DOHH2 (cell line): ENCODE measurements around the gene GDPGP1.
"Not testable (repeated sequence)": the region's sequence is repeated elsewhere in the genome, so short reads cannot be mapped to it uniquely, and the experiment has no call there.

Experiments used
- H3F3A ChIP-seq: fragments of 200-600 bp; sonication (generic), shearing (Covaris generic); 2 replicates; pipeline ENCODE4 v1.6.0; 2016; ENCODE audit warnings: antibody characterized with exemption, mild to moderate bottlenecking; ENCODE audit not compliant: control insufficient read depth, insufficient read depth
- H3K27ac ChIP-seq: fragments of 200-600 bp; sonication (generic); 2 replicates; pipeline ENCODE4 v1.5.1; 2014; ENCODE audit warnings: low read depth, mild to moderate bottlenecking, low read length, moderate library complexity
- H3K27me3 ChIP-seq: fragments of 200-600 bp; sonication (generic); 2 replicates; pipeline ENCODE4 v1.6.1; 2014; ENCODE audit warnings: mild to moderate bottlenecking, low read length, mixed read lengths; ENCODE audit not compliant: control insufficient read depth
- H3K36me3 ChIP-seq: fragments of 200-600 bp; sonication (generic); 2 replicates; pipeline ENCODE4 v1.6.1; 2014; ENCODE audit warnings: mild to moderate bottlenecking, low read length, moderate library complexity, mixed read lengths; ENCODE audit not compliant: control insufficient read depth
- H3K4me1 ChIP-seq: fragments of 200-600 bp; sonication (generic); 2 replicates; pipeline ENCODE4 v1.6.1; 2014; ENCODE audit warnings: mild to moderate bottlenecking, low read length, mixed read lengths; ENCODE audit not compliant: control insufficient read depth
- H3K4me2 ChIP-seq: fragments of 200-600 bp; sonication (generic); 2 replicates; pipeline ENCODE4 v1.6.0; 2014; ENCODE audit warnings: mild to moderate bottlenecking, low read length, moderate library complexity
- H3K4me3 ChIP-seq: fragments of 200-600 bp; sonication (generic); 2 replicates; pipeline ENCODE4 v1.5.1; 2014; ENCODE audit warnings: mild to moderate bottlenecking, low read length, mixed read lengths
- H3K79me2 ChIP-seq: fragments of 200-600 bp; sonication (generic); 2 replicates; pipeline ENCODE4 v1.6.1; 2014; ENCODE audit warnings: mild to moderate bottlenecking, low read length, mixed read lengths; ENCODE audit not compliant: control insufficient read depth
- H3K9me2 ChIP-seq: fragments of 200-600 bp; sonication (generic); replicated peaks from 2 replicates; pipeline ENCODE4 v1.6.1; 2014; ENCODE audit warnings: mild to moderate bottlenecking, low read length, mixed read lengths; ENCODE audit not compliant: control insufficient read depth
- H3K9me3 ChIP-seq: fragments of 200-600 bp; sonication (generic); 2 replicates; pipeline ENCODE4 v1.6.1; 2014; ENCODE audit warnings: antibody characterized with exemption, low read length, mixed read lengths; ENCODE audit not compliant: control insufficient read depth, insufficient read depth
- H4K20me1 ChIP-seq: fragments of 200-600 bp; sonication (generic); 2 replicates; pipeline ENCODE4 v1.6.0; 2014; ENCODE audit warnings: low read depth, mild to moderate bottlenecking, antibody characterized with exemption, low read length, moderate library complexity; ENCODE audit not compliant: control insufficient read depth, insufficient read depth
- EZH2phosphoT487 ChIP-seq: fragments of 200-600 bp; sonication (generic); IDR thresholded peaks from 2 replicates; pipeline ENCODE4 v1.6.1; 2017; ENCODE audit warnings: borderline replicate concordance, mild to moderate bottlenecking, antibody characterized with exemption, low read length, moderate library complexity, mixed read lengths
- TF ChIP-seq, protein P1 (sequence below): fragments of 200-600 bp; sonication (generic); IDR thresholded peaks from one replicate; pipeline ENCODE4 v1.5.1; 2014; ENCODE audit warnings: antibody characterized with exemption, mild to moderate bottlenecking, low read depth, low read length; ENCODE audit not compliant: poor library complexity, severe bottlenecking

Gene GDPGP1, protein sequence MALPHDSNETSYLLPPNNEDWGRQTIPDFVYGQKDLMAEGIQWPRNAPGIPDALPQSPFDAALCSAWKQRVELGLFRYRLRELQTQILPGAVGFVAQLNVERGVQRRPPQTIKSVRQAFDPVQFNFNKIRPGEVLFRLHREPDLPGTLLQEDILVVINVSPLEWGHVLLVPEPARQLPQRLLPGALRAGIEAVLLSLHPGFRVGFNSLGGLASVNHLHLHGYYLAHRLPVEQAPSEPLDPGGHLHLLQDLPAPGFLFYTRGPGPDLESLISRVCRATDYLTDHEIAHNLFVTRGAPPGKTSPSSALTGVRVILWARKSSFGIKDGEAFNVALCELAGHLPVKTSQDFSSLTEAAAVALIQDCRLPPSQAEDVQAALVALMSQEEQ

GRCh38 chr15:90234096-90234988 is at the start of gene GDPGP1:
Gene GDPGP1 (plus strand): TSS chr15:90234209. CDS start chr15:90240909, 6,700 bp downstream.
- H3K27ac ChIP-seq = peak within 1 kb of the TSS; percentile 43
- peaks cover 29% of the 10 kb centered on the region for H3K79me2 ChIP-seq
- H3K9me2 ChIP-seq = no peaks in the 10 kb centered on the region
- peaks cover 35% of the 10 kb centered on the region for H3K4me1 ChIP-seq
- H3K36me3 ChIP-seq = peaks cover 40% of the 10 kb centered on the region
- no peaks in the 10 kb centered on the region for H3K9me3 ChIP-seq
- 0 out of 2 replicates have a peak, but pooled peaks cover 2% of the 10 kb centered on the region for H3F3A ChIP-seq
- TF ChIP-seq, protein P1, sequence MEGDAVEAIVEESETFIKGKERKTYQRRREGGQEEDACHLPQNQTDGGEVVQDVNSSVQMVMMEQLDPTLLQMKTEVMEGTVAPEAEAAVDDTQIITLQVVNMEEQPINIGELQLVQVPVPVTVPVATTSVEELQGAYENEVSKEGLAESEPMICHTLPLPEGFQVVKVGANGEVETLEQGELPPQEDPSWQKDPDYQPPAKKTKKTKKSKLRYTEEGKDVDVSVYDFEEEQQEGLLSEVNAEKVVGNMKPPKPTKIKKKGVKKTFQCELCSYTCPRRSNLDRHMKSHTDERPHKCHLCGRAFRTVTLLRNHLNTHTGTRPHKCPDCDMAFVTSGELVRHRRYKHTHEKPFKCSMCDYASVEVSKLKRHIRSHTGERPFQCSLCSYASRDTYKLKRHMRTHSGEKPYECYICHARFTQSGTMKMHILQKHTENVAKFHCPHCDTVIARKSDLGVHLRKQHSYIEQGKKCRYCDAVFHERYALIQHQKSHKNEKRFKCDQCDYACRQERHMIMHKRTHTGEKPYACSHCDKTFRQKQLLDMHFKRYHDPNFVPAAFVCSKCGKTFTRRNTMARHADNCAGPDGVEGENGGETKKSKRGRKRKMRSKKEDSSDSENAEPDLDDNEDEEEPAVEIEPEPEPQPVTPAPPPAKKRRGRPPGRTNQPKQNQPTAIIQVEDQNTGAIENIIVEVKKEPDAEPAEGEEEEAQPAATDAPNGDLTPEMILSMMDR = no peak
- H4K20me1 ChIP-seq = no peaks in the 10 kb centered on the region
- H3K27me3 ChIP-seq = no peaks in the 10 kb centered on the region
- H3K4me2 ChIP-seq = peak within 1 kb of the TSS; percentile 100
- H3K4me3 ChIP-seq = peak within 1 kb of the TSS; percentile 96

GRCh38 chr15:90184786-90185704 is 49.0 kb upstream of the GDPGP1 start:
- TF ChIP-seq EZH2phosphoT487 = no peak
- TF ChIP-seq, protein P1 = no peak
- no peak overlapping the region for H3K27ac ChIP-seq
- no peaks in the 10 kb centered on the region for H3K79me2 ChIP-seq
- peak overlapping the region; percentile 86 for H3K4me3 ChIP-seq
- H3F3A ChIP-seq = peaks cover 28% of the 10 kb centered on the region
- H3K4me1 ChIP-seq = peaks cover 52% of the 10 kb centered on the region
- no peaks in the 10 kb centered on the region for H4K20me1 ChIP-seq
- no peaks in the 10 kb centered on the region for H3K9me2 ChIP-seq
- H3K4me2 ChIP-seq = peak overlapping the region; percentile 93
- no peaks in the 10 kb centered on the region for H3K9me3 ChIP-seq
- peaks cover 5% of the 10 kb centered on the region; the same call in 1 of the 2 replicates for H3K27me3 ChIP-seq
- H3K36me3 ChIP-seq = no peaks in the 10 kb centered on the region

GRCh38 chr15:90187257-90187868 is 46.6 kb upstream of the GDPGP1 start:
- no peak overlapping the region for H3K4me2 ChIP-seq

GRCh38 chr15:90188065-90188464 is 45.9 kb upstream of the GDPGP1 start:
- H3K27ac ChIP-seq, H3K4me3 ChIP-seq, H3K27me3 ChIP-seq, H3K36me3 ChIP-seq, H4K20me1 ChIP-seq, H3K9me3 ChIP-seq, H3K4me2 ChIP-seq, H3K9me2 ChIP-seq, H3K79me2 ChIP-seq: not testable (repeated sequence)
- Histone ChIP-seq H3K4me1 (peaks cover 79% of the 10 kb centered on the region), H3F3A (peaks cover 21% of the 10 kb centered on the region)

More at GRCh38 chr15:90187257-90187868, 46.6 kb upstream of the GDPGP1 start:
- H3K79me2 ChIP-seq = no peaks in the 10 kb centered on the region; the same call in 1 of the 2 replicates
- H3K4me1 ChIP-seq = peaks cover 72% of the 10 kb centered on the region
- peaks cover 22% of the 10 kb centered on the region for H3F3A ChIP-seq
- no peak overlapping the region for H3K27ac ChIP-seq
- no peak overlapping the region for H3K4me3 ChIP-seq
- H3K9me3 ChIP-seq = no peaks in the 10 kb centered on the region
- no peaks in the 10 kb centered on the region for H4K20me1 ChIP-seq
- 0 out of 2 replicates have a peak, but pooled peaks cover 3% of the 10 kb centered on the region for H3K27me3 ChIP-seq
- H3K9me2 ChIP-seq = no peaks in the 10 kb centered on the region
- no peaks in the 10 kb centered on the region for H3K36me3 ChIP-seq
- TF ChIP-seq, protein P1 = no peak
- TF ChIP-seq EZH2phosphoT487 = no peak
